Activated CD4-positive, alpha-beta T cell treated with anti-CD3 and anti-CD28 coated beads, Interleukin-2, amount 10 ng/mL, durations not matched to agents 7 days and 5 days (primary cell): ENCODE results near the gene TGM5. TPM values are rescaled to one million over a fixed set of nuclear protein-coding genes. Genes with fewer than 3 reads are reported as not detected.

ENCODE experiments used
- CTCF ChIA-PET: fragments of 350-600 bp; sonication (Branson Sonifier 250); formaldehyde crosslinking; loops from one replicate; lab custom pipeline; 2021; ENCODE audit warnings: antibody characterized with exemption; lab: Charles Lee
- POLR2A ChIA-PET: fragments of 350-600 bp; sonication (Branson Sonifier 250); formaldehyde crosslinking; loops from one replicate; lab custom pipeline; 2021; ENCODE audit warnings: antibody characterized with exemption; lab: Charles Lee
- DNase-seq: peaks from one replicate; pipeline ENCODE4 v3.0.0-alpha.2; 2020
- H3K27ac Mint-ChIP-seq: one replicate; pipeline ENCODE4 v1.8.0; 2021; ENCODE audit warnings: mild to moderate bottlenecking, moderate library complexity, mixed read lengths
- H3K27me3 Mint-ChIP-seq: one replicate; pipeline ENCODE4 v1.8.0; 2021; ENCODE audit warnings: mixed read lengths
- H3K36me3 Mint-ChIP-seq: one replicate; pipeline ENCODE4 v1.8.0; 2021; ENCODE audit warnings: low read depth, mixed read lengths
- H3K4me1 Mint-ChIP-seq: one replicate; pipeline ENCODE4 v1.8.0; 2021; ENCODE audit warnings: mixed read lengths
- H3K4me3 Mint-ChIP-seq: one replicate; pipeline ENCODE4 v1.8.0; 2021; ENCODE audit warnings: mild to moderate bottlenecking, moderate library complexity, mixed read lengths
- H3K9me3 Mint-ChIP-seq: one replicate; pipeline ENCODE4 v1.8.0; 2021; ENCODE audit warnings: mixed read lengths
- total RNA-seq, 2 experiments: library from RNA; stranded (reverse); gene quantifications; one replicate each; pipeline ENCODE4 v1.2.3, GENCODE V29; 2021

Gene TGM5
- total RNA-seq, 2 experiments from 2014 or later = not detected

DNA sequence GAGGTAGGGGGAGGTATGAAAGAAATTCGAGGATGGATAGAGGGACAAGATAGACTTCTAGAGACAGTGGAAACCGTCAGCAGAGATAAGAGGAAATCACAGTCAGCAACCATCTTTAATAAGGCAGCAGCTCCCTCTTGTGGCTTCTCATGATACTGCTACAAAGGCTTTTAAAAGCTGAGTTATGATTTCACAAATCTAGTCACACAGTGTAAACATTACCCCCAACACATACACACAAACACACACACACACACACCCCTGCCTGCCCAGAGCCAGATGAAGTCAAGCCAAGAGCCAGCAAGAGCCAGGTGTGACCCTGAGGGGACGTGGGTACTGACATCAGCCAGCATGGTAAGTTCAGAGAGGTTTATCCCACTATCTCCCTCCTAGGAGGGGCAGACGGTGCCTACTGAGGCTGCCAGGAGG is 18.9 kb upstream of the TGM5 start:
- peaks cover 9% of the 10 kb centered on the region for H3K27me3 Mint-ChIP-seq
- H3K9me3 Mint-ChIP-seq = no peaks in the 10 kb centered on the region
- H3K27ac Mint-ChIP-seq = no peak overlapping the region
- ChIA-PET CTCF (interaction anchor here (0.8 to 4.2 kb wide), 28 partner anchors 9 to 563 kb away, joined by 3 to 51 read pairs (median 5); partner anchors contain the start of gene TGM5), POLR2A (no interaction called here)
- H3K4me3 Mint-ChIP-seq = no peak overlapping the region
- DNase-seq = peak; percentile 77
- H3K4me1 Mint-ChIP-seq = peaks cover 11% of the 10 kb centered on the region
- H3K36me3 Mint-ChIP-seq = no peaks in the 10 kb centered on the region

GRCh38 chr15:43283526-43283925 is 16.8 kb upstream of the TGM5 start:
- Mint-ChIP-seq H3K27me3 (peaks cover 8% of the 10 kb centered on the region), H3K4me1 (peaks cover 11% of the 10 kb centered on the region), H3K4me3 (no peak overlapping the region), H3K36me3 (no peaks in the 10 kb centered on the region), H3K27ac (peak overlapping the region; percentile 26), H3K9me3 (no peaks in the 10 kb centered on the region)
- ChIA-PET POLR2A (no interaction called here), CTCF (interaction anchor here (4.2 kb wide), 1 partner anchor 58 kb away, joined by 51 read pairs; no protein-coding TSS in a partner anchor)
- no peak for DNase-seq

DNA sequence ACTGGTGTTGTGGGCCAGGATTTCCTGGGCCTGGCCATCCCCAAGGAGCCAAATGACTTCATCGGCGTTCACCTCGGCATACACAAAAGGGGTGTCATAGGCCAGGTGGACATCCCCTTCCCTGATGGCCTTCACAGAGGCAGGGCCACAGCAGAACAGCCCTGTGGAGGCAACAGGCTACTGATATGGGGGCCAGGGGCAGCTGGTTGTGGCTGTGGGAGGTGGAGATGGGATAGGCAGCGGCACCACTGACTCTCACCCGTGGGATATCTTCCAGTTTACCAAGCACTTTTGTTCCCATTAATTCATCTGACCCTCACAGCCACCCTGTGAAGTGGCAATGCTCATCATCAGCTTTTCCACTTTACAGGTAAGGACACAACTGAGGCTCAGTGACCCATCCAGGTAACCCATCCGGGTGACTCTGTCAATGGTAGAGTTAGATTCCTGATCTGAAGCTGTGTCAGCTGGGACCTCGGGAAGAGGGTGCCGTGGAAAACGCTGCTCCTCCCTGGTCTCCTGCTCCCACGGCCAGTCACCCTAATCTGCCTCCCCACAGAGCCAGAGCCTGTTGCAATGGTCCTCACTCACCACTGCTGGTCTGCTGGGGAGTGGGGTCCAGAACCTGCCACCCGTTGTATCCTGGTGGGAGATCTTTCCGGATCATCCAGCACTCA is 15.3 kb upstream of the TGM5 start:
- Mint-ChIP-seq H3K36me3 (no peaks in the 10 kb centered on the region), H3K4me3 (no peak overlapping the region), H3K4me1 (peaks cover 11% of the 10 kb centered on the region), H3K9me3 (no peaks in the 10 kb centered on the region), H3K27ac (no peak overlapping the region), H3K27me3 (peaks cover 2% of the 10 kb centered on the region)
- ChIA-PET POLR2A (no interaction called here), CTCF (interaction anchor here (0.7 to 1.7 kb wide), 5 partner anchors 16 to 78 kb away, joined by 3 to 8 read pairs (median 3); no protein-coding TSS in a partner anchor)
- DNase-seq = no peak

- POLR2A ChIA-PET = no interaction called here
- peaks cover 11% of the 10 kb centered on the region for H3K4me1 Mint-ChIP-seq
- no peak overlapping the region for H3K27ac Mint-ChIP-seq
- no peaks in the 10 kb centered on the region for H3K36me3 Mint-ChIP-seq
- H3K4me3 Mint-ChIP-seq = no peak overlapping the region
- H3K27me3 Mint-ChIP-seq = peaks cover 2% of the 10 kb centered on the region
- no peak for DNase-seq
- CTCF ChIA-PET = interaction anchor here (1.3 kb wide), 1 partner anchor 65 kb away, joined by 3 read pairs; no protein-coding TSS in a partner anchor
- H3K9me3 Mint-ChIP-seq = no peaks in the 10 kb centered on the region
Observed at GRCh38 chr15:43280996-43281395, 14.3 kb upstream of the TGM5 start.

- Mint-ChIP-seq H3K27me3 (no peaks in the 10 kb centered on the region), H3K36me3 (no peaks in the 10 kb centered on the region), H3K27ac (no peak overlapping the region), H3K4me3 (no peak overlapping the region), H3K4me1 (peaks cover 5% of the 10 kb centered on the region), H3K9me3 (no peaks in the 10 kb centered on the region)
- CTCF ChIA-PET = interaction anchor here (0.6 to 1.0 kb wide), 2 partner anchors 54 to 57 kb away, joined by 5 read pairs; no protein-coding TSS in a partner anchor
- no peak for DNase-seq
- POLR2A ChIA-PET = no interaction called here
Observed at GRCh38 chr15:43279496-43279895, 12.8 kb upstream of the TGM5 start.

GRCh38 chr15:43278869-43279268 is 12.1 kb upstream of the TGM5 start:
- no peak for DNase-seq
- H3K27ac Mint-ChIP-seq = no peak overlapping the region
- ChIA-PET CTCF (interaction anchor here (1.0 kb wide), 1 partner anchor 53 kb away, joined by 5 read pairs; no protein-coding TSS in a partner anchor), POLR2A (no interaction called here)
- no peaks in the 10 kb centered on the region for H3K27me3 Mint-ChIP-seq
- H3K4me1 Mint-ChIP-seq = no peaks in the 10 kb centered on the region
- no peaks in the 10 kb centered on the region for H3K36me3 Mint-ChIP-seq
- H3K9me3 Mint-ChIP-seq = no peaks in the 10 kb centered on the region
- no peak overlapping the region for H3K4me3 Mint-ChIP-seq

- H3K27me3 Mint-ChIP-seq = no peaks in the 10 kb centered on the region
- H3K36me3 Mint-ChIP-seq = no peaks in the 10 kb centered on the region
- ChIA-PET CTCF (interaction anchor here (1.0 to 3.5 kb wide), 2 partner anchors 52 to 83 kb away, joined by 3 to 19 read pairs; no protein-coding TSS in a partner anchor), POLR2A (no interaction called here)
- no peak for DNase-seq
- no peaks in the 10 kb centered on the region for H3K4me1 Mint-ChIP-seq
- H3K27ac Mint-ChIP-seq = no peak overlapping the region
- H3K9me3 Mint-ChIP-seq = no peaks in the 10 kb centered on the region
- H3K4me3 Mint-ChIP-seq = no peak overlapping the region
Observed at GRCh38 chr15:43277901-43278300, 11.2 kb upstream of the TGM5 start.

GRCh38 chr15:43277231-43277823 is 10.6 kb upstream of the TGM5 start:
- ChIA-PET POLR2A (no interaction called here), CTCF (interaction anchor here (1.0 to 3.5 kb wide), 5 partner anchors 9 to 82 kb away, joined by 3 to 19 read pairs (median 5); no protein-coding TSS in a partner anchor)
- H3K27me3 Mint-ChIP-seq = peaks cover 3% of the 10 kb centered on the region
- no peaks in the 10 kb centered on the region for H3K4me1 Mint-ChIP-seq
- H3K27ac Mint-ChIP-seq = no peak overlapping the region
- no peak for DNase-seq
- H3K4me3 Mint-ChIP-seq = no peak overlapping the region
- H3K36me3 Mint-ChIP-seq = no peaks in the 10 kb centered on the region
- H3K9me3 Mint-ChIP-seq = peaks cover under 1% of the 10 kb centered on the region

- Mint-ChIP-seq H3K27me3 (peaks cover 8% of the 10 kb centered on the region), H3K9me3 (peaks cover 3% of the 10 kb centered on the region), H3K27ac (no peak overlapping the region), H3K4me1 (no peaks in the 10 kb centered on the region), H3K36me3 (no peaks in the 10 kb centered on the region), H3K4me3 (no peak overlapping the region)
- CTCF ChIA-PET = interaction anchor here (1.0 to 3.5 kb wide), 4 partner anchors 9 to 51 kb away, joined by 3 to 19 read pairs (median 6); no protein-coding TSS in a partner anchor
- POLR2A ChIA-PET = no interaction called here
- no peak for DNase-seq
Observed at GRCh38 chr15:43276563-43277200, 10.0 kb upstream of the TGM5 start.

- peaks cover 8% of the 10 kb centered on the region for H3K27me3 Mint-ChIP-seq
- no peak overlapping the region for H3K27ac Mint-ChIP-seq
- POLR2A ChIA-PET = no interaction called here
- H3K4me1 Mint-ChIP-seq = peaks cover 4% of the 10 kb centered on the region
- no peak overlapping the region for H3K4me3 Mint-ChIP-seq
- H3K36me3 Mint-ChIP-seq = no peaks in the 10 kb centered on the region
- CTCF ChIA-PET = interaction anchor here (1.6 to 3.5 kb wide), 3 partner anchors 10 to 50 kb away, joined by 5 to 19 read pairs (median 6); no protein-coding TSS in a partner anchor
- no peak for DNase-seq
- peaks cover 3% of the 10 kb centered on the region for H3K9me3 Mint-ChIP-seq
Observed at GRCh38 chr15:43275740-43276562, 9.2 kb upstream of the TGM5 start.

- Mint-ChIP-seq H3K4me3 (no peak overlapping the region), H3K36me3 (no peaks in the 10 kb centered on the region), H3K4me1 (peaks cover 14% of the 10 kb centered on the region), H3K27me3 (peaks cover 10% of the 10 kb centered on the region), H3K27ac (no peak overlapping the region), H3K9me3 (peaks cover 3% of the 10 kb centered on the region)
- ChIA-PET POLR2A (no interaction called here), CTCF (no interaction called here)
- DNase-seq = no peak
Observed at GRCh38 chr15:43274136-43274535, 7.4 kb upstream of the TGM5 start.

GRCh38 chr15:43273243-43273642 is 6.5 kb upstream of the TGM5 start:
- no peak for DNase-seq
- Mint-ChIP-seq H3K9me3 (peaks cover 3% of the 10 kb centered on the region), H3K27me3 (peaks cover 14% of the 10 kb centered on the region), H3K27ac (no peak overlapping the region), H3K4me3 (no peak overlapping the region), H3K4me1 (peaks cover 14% of the 10 kb centered on the region), H3K36me3 (no peaks in the 10 kb centered on the region)
- ChIA-PET CTCF (interaction anchor here (0.6 to 1.8 kb wide), 2 partner anchors 13 to 657 kb away, joined by 3 to 5 read pairs; no protein-coding TSS in a partner anchor), POLR2A (interaction anchor here (0.6 kb wide), 1 partner anchor 347 kb away, joined by 3 read pairs; no protein-coding TSS in a partner anchor)
